Stimulated activated CD4-positive, alpha-beta T cell treated with anti-CD3 and anti-CD28 coated beads, Interleukin-1b, Interleukin-23, amount 100 ng/mL, for 24 hours (primary cell): ENCODE measurements around the gene ZNF521.
"Not testable (repeated sequence)": the region's sequence is repeated elsewhere in the genome, so short reads cannot be mapped to it uniquely, and the experiment has no call there.

ENCODE experiments used
- DNase-seq, 4 experiments: peaks; one replicate each; pipeline ENCODE4 v3.0.0-alpha.2; 2020; ENCODE audit warnings: low read depth in 4 of 4, low spot score in 1 of 4

ZNF521 gene

GRCh38 chr18:25042641-25043051 lies 309.3 kb downstream of the ZNF521 start:
- DNase-seq = no peak

GRCh38 chr18:25039781-25040180 lies 312.2 kb downstream of the ZNF521 start:
- no peak for DNase-seq

- DNase-seq = no peak
Observed at GRCh38 chr18:25038261-25038660, 313.7 kb downstream of the ZNF521 start.

GRCh38 chr18:25033747-25034471 lies 318.1 kb downstream of the ZNF521 start:
- no peak for DNase-seq

- not testable (repeated sequence) for DNase-seq
Observed at GRCh38 chr18:25033175-25033574, 318.8 kb downstream of the ZNF521 start.

GRCh38 chr18:25029802-25030201 lies 322.2 kb downstream of the ZNF521 start:
- no peak for DNase-seq

GRCh38 chr18:25019931-25020330 lies 332.0 kb downstream of the ZNF521 start:
- DNase-seq = no peak

- no peak for DNase-seq
Observed at GRCh38 chr18:25019086-25019860, 332.7 kb downstream of the ZNF521 start.

- no peak for DNase-seq
Observed at GRCh38 chr18:25016666-25017065, 335.3 kb downstream of the ZNF521 start.

- no peak for DNase-seq
Observed at GRCh38 chr18:25016181-25016580, 335.8 kb downstream of the ZNF521 start.
